Measurements from ENCODE around the gene ATF7IP.

Gene ATF7IP

GRCh38 chr12:14422516-14423230 is 57.2 kb downstream of the ATF7IP start:
- Histone ChIP-seq H3K9me3 (ENCODE audit: control insufficient read depth, insufficient read depth, low read depth, low read length) (no peaks in the 10 kb centered on the region), H3K36me3 (ENCODE audit: control insufficient read depth in 2 of 2, insufficient read depth in 1 of 2, low read length in 2 of 2) (peaks cover 7 to 28% of the 10 kb centered on the region in 2 experiments), H3K4me3 (ENCODE audit: low read depth, low read length) (no peak overlapping the region), H3K27ac (ENCODE audit: extremely low read depth, low read depth, low read length) (no peak overlapping the region), H3K4me1 (ENCODE audit: control insufficient read depth, insufficient read depth, low read length) (peaks cover 2% of the 10 kb centered on the region; the same call in 1 of the 2 replicates)
- ChIA-PET POLR2A (no interaction called here), CTCF (no interaction called here)
- TF ChIP-seq PRDM10 (tag by site-specific recombination; IDR thresholded peaks at IDR 0.05) (no peak), ZNF398 (tag by site-specific recombination; IDR thresholded peaks at IDR 0.05) (no peak), ZFP3 (tag by site-specific recombination; IDR thresholded peaks at IDR 0.05; ENCODE audit: low read depth) (no peak), SP3 (tag by site-specific recombination; IDR thresholded peaks at IDR 0.05) (no peak), ZNF311 (tag by site-specific recombination; IDR thresholded peaks at IDR 0.05; ENCODE audit: borderline replicate concordance) (no peak), TRIM28 (IDR thresholded peaks at IDR 0.05; ENCODE audit: borderline replicate concordance, low read length) (no peak), ZNF18 (tag by site-specific recombination; IDR thresholded peaks at IDR 0.05) (no peak), WT1 (tag by site-specific recombination; IDR thresholded peaks at IDR 0.05) (no peak), ZNF132 (tag by site-specific recombination; IDR thresholded peaks at IDR 0.05; ENCODE audit: borderline replicate concordance) (no peak), ZNF48 (tag by site-specific recombination; IDR thresholded peaks at IDR 0.05) (no peak)

- TF ChIP-seq ZNF549 (tag by site-specific recombination; IDR thresholded peaks at IDR 0.05) (no peak), ZNF24 (tag by site-specific recombination; IDR thresholded peaks at IDR 0.05) (no peak), ZNF621 (tag by site-specific recombination; IDR thresholded peaks at IDR 0.05) (no peak), HOXC10 (CRISPR knock-in tag; IDR thresholded peaks at IDR 0.05) (no peak), ZNF510 (tag by site-specific recombination; IDR thresholded peaks at IDR 0.05; ENCODE audit: insufficient replicate concordance) (no peak), ZNF791 (tag by site-specific recombination; IDR thresholded peaks at IDR 0.05) (no peak), RBAK (tag by site-specific recombination; IDR thresholded peaks at IDR 0.05) (no peak), ZNF530 (tag by site-specific recombination; IDR thresholded peaks at IDR 0.05; ENCODE audit: low read depth) (no peak), ZNF148 (tag by site-specific recombination; IDR thresholded peaks at IDR 0.05; ENCODE audit: borderline replicate concordance) (no peak), ZNF248 (tag by site-specific recombination; IDR thresholded peaks at IDR 0.05) (no peak), ZNF544 (tag by site-specific recombination; IDR thresholded peaks at IDR 0.05) (no peak)
- Histone ChIP-seq H3K9me3 (ENCODE audit: control insufficient read depth, insufficient read depth, low read depth, low read length) (no peaks in the 10 kb centered on the region), H3K27ac (ENCODE audit: extremely low read depth, low read depth, low read length) (no peak overlapping the region), H3K36me3 (ENCODE audit: control insufficient read depth in 2 of 2, insufficient read depth in 1 of 2, low read length in 2 of 2) (peaks cover 11 to 30% of the 10 kb centered on the region in 2 experiments), H3K4me3 (ENCODE audit: low read depth, low read length) (no peak overlapping the region), H3K4me1 (ENCODE audit: control insufficient read depth, insufficient read depth, low read length) (no peaks in the 10 kb centered on the region)
- ChIA-PET POLR2A (no interaction called here), CTCF (interaction anchor here (0.6 to 1.0 kb wide), 2 partner anchors 169 to 345 kb away, joined by 3 to 4 read pairs; no protein-coding TSS in a partner anchor)
These were observed 59.1 kb downstream of the ATF7IP start for GRCh38 chr12:14424545-14424944.
